GM12891 (cell line): ENCODE results near the gene CFAP74.

Experiments
- POLR2A ChIP-seq: IDR thresholded peaks from 2 replicates; pipeline ENCODE4 v1.6.1; 2011; ENCODE audit warnings: low read depth, low read length, control low read depth
- POLR2AphosphoS5 ChIP-seq: IDR thresholded peaks from 2 replicates; pipeline ENCODE4 v1.6.1; 2011; ENCODE audit warnings: low read depth, low read length, control low read depth
- TAF1 ChIP-seq: IDR thresholded peaks from 2 replicates; pipeline ENCODE4 v1.6.1; 2011; ENCODE audit warnings: low read depth, low read length, control low read depth

- TF ChIP-seq POLR2A (no peak), POLR2AphosphoS5 (no peak; the same call in 1 of the 2 replicates), TAF1 (no peak)
Observed at GRCh38 chr1:1881727-1882126, 121.9 kb downstream of the CFAP74 start.
